K562 (cell line): ENCODE measurements around the gene KLK1. TPM values are rescaled to one million over a fixed set of nuclear protein-coding genes. Genes with fewer than 3 reads are reported as not detected.
A peak's percentile ranks its signal among the peaks of the same experiment; 100 is the strongest.

Source experiments
- ATAC-seq: fragments of 200-7000 bp; cut with Tn5 transposase; 3 replicates; pipeline ENCODE4 v1.9.1; 2020; ENCODE audit warnings: moderate library complexity
- BruUV-seq: library from RNA; stranded (reverse); fragments of 400-500 nt; replicated peaks from 2 replicates; lab custom pipeline; 2021; lab: Mats Ljungman, UMichigan
- CTCF ChIA-PET: fragments of 300-600 bp; formaldehyde crosslinking; extraction: SDS; loops from one replicate; lab custom pipeline; 2021; ENCODE audit warnings: low intra/inter-chr PET ratio; lab: Yijun Ruan, JAX
- POLR2A ChIA-PET: fragments of 300-600, 350-650 bp; sonication (Branson Sonifier 250); formaldehyde crosslinking; extraction: SDS; loops from one replicate; lab custom pipeline; 2021; ENCODE audit warnings: antibody characterized with exemption, inconsistent platforms; lab: Yijun Ruan, JAX
- DNase-seq, 4 experiments: peaks; one replicate each; pipeline versions ENCODE4 v3.0.0 to v3.0.0-alpha.2; 2011 to 2018; ENCODE audit warnings: low spot score in 3 of 4, mixed read lengths in 3 of 4; ENCODE audit errors: extremely low read depth in 1 of 4
- FAIRE-seq: peaks from 2 replicates; lab custom pipeline; 2011; peaks lifted over from hg19 to GRCh38; lab: Jason Lieb, UNC
- H2AFZ ChIP-seq: 2 replicates; pipeline ENCODE4 v1.6.0; 2011; ENCODE audit warnings: low read depth, low read length, control low read depth, inconsistent platforms
- H3K27ac ChIP-seq: fragments of 200-600 bp; 3 replicates; pipeline ENCODE4 v1.8.0; 2011; ENCODE audit warnings: low read depth, mild to moderate bottlenecking, control low read depth, inconsistent platforms, low read length, moderate library complexity, mixed read lengths; ENCODE audit errors: extremely low read depth
- H3K27me3 ChIP-seq, 2 experiments: fragments of 300-600 bp in 1 of 2; 2 replicates in 1 of 2; 3 replicates in 1 of 2; pipeline versions ENCODE4 v1.6.0 to v1.8.0; 2011; ENCODE audit warnings: inconsistent platforms in 2 of 2, low read length in 2 of 2, mild to moderate bottlenecking in 1 of 2, mixed read lengths in 1 of 2, moderate library complexity in 1 of 2; ENCODE audit not compliant: control insufficient read depth in 2 of 2, insufficient read depth in 2 of 2
- H3K36me3 ChIP-seq: fragments of 300-600 bp; 3 replicates; pipeline ENCODE4 v1.8.0; 2011; ENCODE audit warnings: mild to moderate bottlenecking, low read length, inconsistent platforms; ENCODE audit not compliant: control insufficient read depth, insufficient read depth
- H3K4me1 ChIP-seq, 2 experiments: fragments of 200-600 bp in 1 of 2; replicated peaks in 1 of 2; 2 replicates in 1 of 2; 3 replicates in 1 of 2; pipeline versions ENCODE4 v1.5.1 to v1.8.0; 2011; ENCODE audit warnings: inconsistent platforms in 2 of 2, low read length in 2 of 2, mild to moderate bottlenecking in 1 of 2, mixed read lengths in 1 of 2, moderate library complexity in 1 of 2; ENCODE audit not compliant: control insufficient read depth in 2 of 2, insufficient read depth in 2 of 2
- H3K4me2 ChIP-seq: 2 replicates; pipeline ENCODE4 v1.6.1; 2011; ENCODE audit warnings: low read length, control low read depth, inconsistent platforms, mixed read lengths; ENCODE audit not compliant: insufficient read depth
- H3K4me3 ChIP-seq: fragments of 200-600 bp; sonication (generic), shearing (Covaris generic); 2 replicates; pipeline ENCODE4 v1.5.1; 2016; ENCODE audit warnings: control low read depth, inconsistent platforms
- H3K79me2 ChIP-seq: fragments of 200-600 bp; 3 replicates; pipeline ENCODE4 v1.8.0; 2011; ENCODE audit warnings: low read length, inconsistent platforms; ENCODE audit not compliant: control insufficient read depth, insufficient read depth
- H3K9ac ChIP-seq, 2 experiments: 2 replicates each; pipeline versions ENCODE4 v1.6.0 to v1.6.1; 2011; ENCODE audit warnings: low read depth in 2 of 2, low read length in 2 of 2, control low read depth in 1 of 2, inconsistent platforms in 1 of 2, mild to moderate bottlenecking in 1 of 2, mixed read lengths in 1 of 2; ENCODE audit not compliant: insufficient read depth in 1 of 2
- H3K9me1 ChIP-seq: one replicate; pipeline ENCODE4 v1.6.0; 2011; ENCODE audit warnings: inconsistent platforms, mild to moderate bottlenecking, low read length, moderate library complexity; ENCODE audit not compliant: control insufficient read depth, insufficient read depth
- H3K9me3 ChIP-seq: replicated peaks from 2 replicates; pipeline ENCODE4 v1.5.1; 2011; ENCODE audit warnings: low read depth, low read length, inconsistent platforms; ENCODE audit not compliant: control insufficient read depth, insufficient read depth
- H4K20me1 ChIP-seq: replicated peaks from 2 replicates; pipeline ENCODE4 v1.6.1; 2011; ENCODE audit warnings: low read length, inconsistent platforms, mixed read lengths; ENCODE audit not compliant: control insufficient read depth, insufficient read depth
- POLR2G ChIP-seq: fragments of 200-400 bp; formaldehyde crosslinking; IDR thresholded peaks from 2 replicates; pipeline ENCODE4 v1.6.1; 2017; ENCODE audit warnings: low read depth, mild to moderate bottlenecking, antibody characterized with exemption, low read length, moderate library complexity
- TFAM ChIP-seq: fragments of 250-450 bp; sonication (Bioruptor Pico); conservative IDR thresholded peaks from 2 replicates; pipeline ENCODE4 v1.5.0; 2021; ENCODE audit warnings: mild to moderate bottlenecking, moderate library complexity
- TFAP4 ChIP-seq: sonication (generic); formaldehyde crosslinking; IDR thresholded peaks from 2 replicates; pipeline ENCODE4 v1.8.0; 2022; ENCODE audit warnings: missing genetic modification reagents, mild to moderate bottlenecking, moderate library complexity, borderline replicate concordance
- WGBS: fragments of 100-300 bp; shearing (Covaris generic); methylation state at CpG from one replicate; pipeline ENCODE4 v1.1.6; 2016; ENCODE audit warnings: low coverage, mixed read lengths; ENCODE audit not compliant: insufficient coverage; ENCODE audit errors: missing lambda C conversion rate; 5-methylcytosine and 5-hydroxymethylcytosine counted together
- in situ Hi-C: fragments of 300-500 bp; cut with MboI; formaldehyde crosslinking; loops from 4 replicates; pipeline ENCODE4 v1.15.0; 2018; ENCODE audit warnings: inconsistent platforms, mixed read lengths
- intact Hi-C: fragments of 100-400 bp; cut with micrococcal nuclease; formaldehyde crosslinking; loops from 2 replicates; pipeline ENCODE4 v1.14.2; 2022
- polyA plus RNA-seq, 8 experiments: library from polyadenylated mRNA; depleted of rRNA in 4 of 8; stranded (reverse) in 5 of 8; unstranded in 3 of 8; fragments of >200 nt; fragmentation: Nextera tagmentation in 2 of 8; fragmentation: Illumina TruSeq in 1 of 8; extraction: Ambion mirVana in 2 of 8; extraction: Trizol in 1 of 8; gene quantifications; 2 replicates each; pipeline versions ENCODE4 v1.2.1 to v1.2.3, GENCODE V29; 2011 to 2014; ENCODE audit warnings: inconsistent platforms in 1 of 8, missing spikeins in 1 of 8
- total RNA-seq, 7 experiments: library from RNA; depleted of rRNA in 6 of 7; stranded (reverse); fragments of >200 nt in 6 of 7; fragmentation: Illumina TruSeq in 2 of 7; extraction: Trizol in 2 of 7; gene quantifications; 2 replicates each; pipeline versions ENCODE4 v1.2.1 to v1.2.3, GENCODE V29; 2011 to 2021; ENCODE audit warnings: low replicate concordance in 1 of 7

Gene KLK1
- total and polyA plus RNA-seq, 9 of the 15 experiments (the other 6 are each of a cell fraction or from before 2014, with no cell fraction given): 0.87 to 15.4 (median 9.1) TPM

- BruUV-seq: no TSS peak
- Histone ChIP-seq H3K4me2 (no peak within 1 kb of the TSS), H3K9ac (peak within 1 kb of the TSS in 1 of 2 experiments; percentile 21; a peak in 1 of 4 replicates), H3K9me3 (no peaks in the 10 kb centered on the region), H3K27me3 (no peaks in the 10 kb centered on the region), H3K79me2 (no peaks in the 10 kb centered on the region), H2AFZ (no peak within 1 kb of the TSS), H3K4me3 (no peak within 1 kb of the TSS), H3K36me3 (peaks cover 3% of the 10 kb centered on the region; the same call in 1 of the 3 replicates), H3K27ac (no peak within 1 kb of the TSS), H3K9me1 (peaks cover 2% of the 10 kb centered on the region), H4K20me1 (peaks cover 5% of the 10 kb centered on the region), H3K4me1 (peaks cover 7 to 33% of the 10 kb centered on the region in 2 experiments; a peak in 4 of 5 replicates)
- intact Hi-C loops (no loop called here), in situ Hi-C loops (loop anchor here (5.0 kb wide), 2 partner anchors 82 to 127 kb away; partner anchors contain the start of gene KLK2)
- WGBS: 75% methylated on average over 13 of the region's 15 CpGs
- POLR2A ChIA-PET: interaction anchor here (0.6 to 0.9 kb wide), 3 partner anchors 12 to 1926 kb away, joined by 3 read pairs; no protein-coding TSS in a partner anchor
- TF ChIP-seq POLR2G (peak; percentile 70), TFAM (CRISPR knock-in tag) (no peak), TFAP4 (CRISPR knock-in tag) (0 out of 2 replicates have a peak, but pooled peaks have one; percentile 23)
- FAIRE-seq (no peak), ATAC-seq (no peak), DNase-seq (no peak)
- CTCF ChIA-PET: no interaction called here
These were observed 33.2 kb downstream of the KLK1 start, which contains the start of gene ACP4 for GRCh38 chr19:50790396-50790795. Gene ACP4 (plus strand): TSS chr19:50790415. CDS start chr19:50790415, 0 bp downstream.
